ENCODE results near the gene CHAF1A.

- TF ChIP-seq CTCF (conservative IDR thresholded peaks at IDR 0.05; ENCODE audit: low read depth in 2 of 2) (no peak), STAT1 (IDR thresholded peaks at IDR 0.05; ENCODE audit: unreplicated experiment) (no peak), ZNF114 (CRISPR knock-in tag; IDR thresholded peaks at IDR 0.05) (no peak), EZH2 (IDR thresholded peaks at IDR 0.05; ENCODE audit: low read depth, unreplicated experiment) (no peak), REST (IDR thresholded peaks at IDR 0.05; ENCODE audit: unreplicated experiment) (no peak)
Measured at GRCh38 chr19:4453232-4454179, 51.1 kb downstream of the CHAF1A start.

All from GM23338 (cell line).